ENCODE data around the gene PRKCB. TPM values are rescaled to one million over a fixed set of nuclear protein-coding genes. Genes with fewer than 3 reads are reported as not detected.

Gene PRKCB
- total and polyA plus RNA-seq, 8 donors = 13.5 to 74.3 (median 57.0) TPM

GRCh38 chr16:23847251-23847650 is 11.5 kb downstream of the PRKCB start:
- DNase-seq = no peak
- TF ChIP-seq CTCF (IDR thresholded peaks at IDR 0.05) = no peak
- Histone ChIP-seq H3K4me1 (peaks cover 0 to 31% of the 10 kb centered on the region in 2 donors), H3K27ac (no peak overlapping the region), H3K27me3 (no peaks in the 10 kb centered on the region), H3K4me3 (no peak overlapping the region), H3K36me3 (no peaks in the 10 kb centered on the region), H3K9me3 (no peaks in the 10 kb centered on the region)
- intact Hi-C loops (cut with DNase I) = no loop called here
- no peak for ATAC-seq

- Histone ChIP-seq H3K36me3 (no peaks in the 10 kb centered on the region), H3K4me3 (no peak overlapping the region), H3K27me3 (no peaks in the 10 kb centered on the region), H3K27ac (no peak overlapping the region), H3K4me1 (peaks cover 0 to 38% of the 10 kb centered on the region in 2 donors), H3K9me3 (no peaks in the 10 kb centered on the region)
- ATAC-seq (no peak), DNase-seq (no peak)
- intact Hi-C loops (cut with DNase I) = no loop called here
- TF ChIP-seq CTCF (IDR thresholded peaks at IDR 0.05) = no peak
Measured at GRCh38 chr16:23847948-23848347, 12.2 kb downstream of the PRKCB start.

GRCh38 chr16:23848958-23849357 is 13.2 kb downstream of the PRKCB start:
- Histone ChIP-seq H3K36me3 (no peaks in the 10 kb centered on the region), H3K4me1 (peaks cover 0 to 48% of the 10 kb centered on the region in 2 donors), H3K27me3 (no peaks in the 10 kb centered on the region), H3K27ac (no peak overlapping the region), H3K4me3 (no peak overlapping the region), H3K9me3 (no peaks in the 10 kb centered on the region)
- DNase-seq = no peak
- intact Hi-C loops (cut with DNase I) = no loop called here
- ATAC-seq = no peak
- TF ChIP-seq CTCF (IDR thresholded peaks at IDR 0.05) = no peak

- DNase-seq = no peak
- no peak overlapping the region for H3K4me3 ChIP-seq
- H3K36me3 ChIP-seq = no peaks in the 10 kb centered on the region
- intact Hi-C loops (cut with DNase I) = no loop called here
- no peaks in the 10 kb centered on the region for H3K9me3 ChIP-seq
- TF ChIP-seq CTCF (IDR thresholded peaks at IDR 0.05) = no peak
- ATAC-seq = no peak
- H3K27ac ChIP-seq = peak overlapping the region in 1 of 2 donors; percentile 72
- H3K27me3 ChIP-seq = no peaks in the 10 kb centered on the region
- peaks cover 0 to 88% of the 10 kb centered on the region in 2 donors for H3K4me1 ChIP-seq
Measured at GRCh38 chr16:23852794-23853562, 17.2 kb downstream of the PRKCB start.

GRCh38 chr16:23855010-23855409 is 19.2 kb downstream of the PRKCB start:
- TF ChIP-seq CTCF (IDR thresholded peaks at IDR 0.05) = no peak
- Histone ChIP-seq H3K4me3 (no peak overlapping the region), H3K27me3 (no peaks in the 10 kb centered on the region), H3K36me3 (no peaks in the 10 kb centered on the region), H3K4me1 (peaks cover 0 to 96% of the 10 kb centered on the region in 2 donors), H3K27ac (peak overlapping the region in 1 of 2 donors; percentile 72), H3K9me3 (no peaks in the 10 kb centered on the region)
- intact Hi-C loops (cut with DNase I) = no loop called here
- peak in 1 of 4 donors; percentile 55 for DNase-seq
- peak; percentile 44 for ATAC-seq
